AG20443 (cell line): ENCODE measurements around the gene EPAS1.

Experiments
- DNase-seq: peaks from one replicate; pipeline ENCODE4 v3.0.0; 2012; ENCODE audit warnings: low spot score, mixed read lengths

Gene EPAS1

DNA sequence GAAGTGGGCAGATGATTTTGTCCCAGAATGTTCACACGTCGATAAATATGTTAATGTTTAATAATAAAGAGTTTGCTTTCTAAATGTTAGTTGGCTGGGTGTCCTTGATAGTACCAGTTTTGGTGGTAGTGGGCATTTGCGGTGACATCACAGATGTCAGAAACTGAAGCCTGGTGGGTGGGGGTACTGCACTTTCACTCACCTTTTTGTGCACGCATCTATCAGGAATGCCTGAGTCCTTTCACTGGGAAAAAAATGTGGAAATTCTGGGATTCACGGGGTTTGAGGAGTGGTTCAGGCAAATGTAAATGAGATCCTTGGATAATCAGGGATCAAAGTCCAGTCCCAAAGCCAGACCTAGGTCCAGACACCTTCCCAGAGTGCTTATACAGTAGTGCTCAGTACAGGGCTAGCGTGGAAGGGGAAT is 3.2 kb downstream of the EPAS1 start:
- DNase-seq = no peak

DNA sequence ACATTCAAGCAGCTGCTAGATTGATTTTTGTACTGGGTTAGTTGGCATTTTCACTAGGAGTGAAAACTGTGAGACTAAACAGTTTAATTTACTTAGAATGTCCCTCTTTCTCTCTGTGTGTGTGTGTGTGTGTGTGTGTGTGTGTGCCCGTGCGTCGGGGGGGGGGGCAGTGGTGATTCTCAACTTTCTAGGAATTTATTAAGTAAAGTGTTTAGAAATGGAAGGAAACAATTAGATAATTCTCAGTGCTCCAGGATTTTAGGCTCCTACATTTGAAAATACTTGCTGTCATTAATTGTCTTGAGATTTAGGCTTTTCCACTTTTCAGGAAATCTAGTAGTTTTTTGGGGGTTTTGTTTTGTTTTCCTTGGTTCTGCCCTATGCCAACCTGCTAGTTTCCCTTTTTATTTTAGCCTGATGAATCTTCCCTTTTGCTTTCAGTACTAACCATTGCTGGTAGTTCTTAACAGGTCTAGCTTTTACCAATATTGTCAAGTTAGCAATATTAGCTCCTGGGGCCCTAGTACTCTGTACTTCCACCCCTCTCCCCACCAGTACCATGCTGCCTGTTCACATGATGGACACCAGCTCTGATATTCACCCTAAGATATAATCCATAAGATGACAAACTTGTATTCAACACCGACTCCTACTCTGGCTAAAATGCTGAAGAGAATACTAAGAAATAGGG is 4.9 kb downstream of the EPAS1 start:
- DNase-seq = no peak

DNA sequence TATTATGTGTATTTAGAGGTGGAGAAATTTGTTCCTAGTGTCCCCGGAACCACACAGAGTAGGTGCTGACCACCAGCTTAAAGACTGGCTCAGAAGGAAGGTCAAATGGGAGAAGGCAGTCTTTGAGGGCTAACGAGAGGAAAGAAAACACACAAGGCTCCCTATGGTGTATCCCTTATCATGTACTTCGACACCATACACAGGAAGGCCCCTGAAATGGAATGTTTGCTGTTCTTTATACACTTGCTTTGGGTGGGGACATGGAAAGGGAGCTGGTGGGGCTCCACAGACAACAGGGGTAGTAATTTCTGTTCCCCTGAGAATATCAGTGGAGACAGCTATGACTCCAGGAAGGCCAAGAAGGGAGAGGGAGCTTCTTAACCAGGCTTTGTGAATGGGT is 6.0 kb downstream of the EPAS1 start:
- DNase-seq = no peak

DNA sequence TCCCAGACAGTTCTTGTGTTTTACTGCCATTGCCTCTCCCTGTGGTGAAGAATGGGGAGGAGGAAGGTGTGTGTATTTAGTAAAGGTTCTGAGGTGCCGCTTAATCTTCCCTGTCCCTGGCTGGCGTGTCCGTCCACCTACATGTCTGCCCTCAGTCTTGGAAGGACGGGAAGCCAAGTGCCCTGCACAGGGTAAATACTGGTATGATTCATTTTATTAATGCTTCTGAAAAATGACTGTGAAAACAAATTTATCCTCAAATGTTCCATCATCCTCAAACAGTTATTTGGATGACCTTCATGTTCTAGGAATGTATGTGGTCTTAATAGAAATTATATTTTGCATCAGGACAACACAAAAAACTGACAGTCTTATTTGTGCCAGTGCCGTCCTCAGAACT is 6.6 kb downstream of the EPAS1 start:
- no peak for DNase-seq

DNA sequence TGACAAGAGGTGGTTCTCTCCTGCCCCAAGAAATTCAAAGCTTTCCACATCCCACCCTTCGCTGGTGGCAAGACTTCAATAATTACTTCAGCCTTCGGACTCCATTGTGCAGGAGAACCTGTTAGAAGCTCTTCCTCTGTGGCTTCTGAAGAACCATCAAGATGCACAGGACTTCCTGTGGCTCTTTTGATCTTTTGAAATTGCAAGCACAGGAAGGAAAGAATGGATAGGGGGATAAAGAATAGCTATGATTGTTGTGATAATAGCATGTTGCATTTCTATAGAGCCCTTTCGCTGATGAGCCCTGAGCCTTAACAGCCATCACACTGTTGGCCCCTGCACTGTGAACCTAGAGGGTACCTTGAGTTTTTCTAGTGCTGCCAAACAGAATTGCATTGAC is 7.4 kb downstream of the EPAS1 start:
- DNase-seq = no peak

DNA sequence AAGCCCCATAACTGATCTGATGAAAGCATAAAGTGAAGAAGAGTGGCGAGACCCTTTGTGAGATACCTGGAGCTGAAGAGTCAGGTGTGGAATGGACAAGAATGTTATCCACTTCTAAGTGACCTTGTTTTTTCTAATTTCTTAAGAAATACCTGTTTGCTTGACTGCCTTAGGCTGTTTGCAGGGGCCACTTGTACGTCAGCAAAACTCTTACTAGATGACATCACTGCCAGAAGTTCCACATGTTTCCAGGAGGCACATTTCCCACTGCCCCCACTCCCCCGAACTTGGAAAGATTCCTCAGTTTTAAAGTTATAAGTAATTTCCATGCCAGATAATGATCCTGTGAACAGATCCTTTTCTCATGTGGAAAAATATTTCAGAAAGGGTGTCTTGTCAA is 8.0 kb downstream of the EPAS1 start:
- no peak for DNase-seq

DNA sequence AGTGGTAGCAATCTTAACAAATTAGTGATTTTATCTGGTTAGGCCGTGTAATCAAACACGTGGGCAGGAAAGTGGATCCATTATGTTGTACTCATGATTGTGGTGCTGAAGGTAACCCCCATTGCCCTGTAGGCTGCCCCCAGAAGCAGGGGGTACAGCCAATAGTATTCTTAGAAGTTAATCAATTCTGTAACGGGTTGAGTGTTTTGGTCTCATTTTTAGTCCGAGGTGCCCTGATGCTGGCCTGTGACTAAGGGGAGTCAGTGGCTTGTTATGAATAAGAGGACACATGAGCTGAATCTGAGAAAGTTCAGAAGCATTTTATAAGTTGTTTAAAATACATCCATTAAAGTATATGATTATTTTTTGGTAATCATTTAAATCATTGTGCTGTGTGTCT is 8.6 kb downstream of the EPAS1 start:
- no peak for DNase-seq

DNA sequence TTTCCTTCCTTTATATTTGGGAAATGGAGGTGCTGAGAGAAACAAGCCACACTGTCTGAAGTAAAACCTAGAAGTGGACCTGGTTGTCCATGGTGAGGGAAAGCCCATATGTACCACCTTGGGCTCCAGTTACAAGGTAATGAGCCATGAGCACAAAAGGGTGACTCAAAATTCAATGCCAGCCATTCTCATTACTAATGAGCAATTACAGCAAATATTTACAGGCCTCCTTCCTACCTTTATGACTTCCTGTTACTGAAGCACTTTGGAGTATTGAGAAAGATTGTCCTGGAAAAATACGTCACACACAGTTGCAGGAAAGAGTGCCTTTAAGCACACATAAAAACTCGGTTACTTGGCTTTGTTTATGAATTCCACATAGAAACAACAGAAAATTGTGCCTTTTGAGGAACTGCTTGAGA is 9.1 kb downstream of the EPAS1 start:
- no peak for DNase-seq

DNA sequence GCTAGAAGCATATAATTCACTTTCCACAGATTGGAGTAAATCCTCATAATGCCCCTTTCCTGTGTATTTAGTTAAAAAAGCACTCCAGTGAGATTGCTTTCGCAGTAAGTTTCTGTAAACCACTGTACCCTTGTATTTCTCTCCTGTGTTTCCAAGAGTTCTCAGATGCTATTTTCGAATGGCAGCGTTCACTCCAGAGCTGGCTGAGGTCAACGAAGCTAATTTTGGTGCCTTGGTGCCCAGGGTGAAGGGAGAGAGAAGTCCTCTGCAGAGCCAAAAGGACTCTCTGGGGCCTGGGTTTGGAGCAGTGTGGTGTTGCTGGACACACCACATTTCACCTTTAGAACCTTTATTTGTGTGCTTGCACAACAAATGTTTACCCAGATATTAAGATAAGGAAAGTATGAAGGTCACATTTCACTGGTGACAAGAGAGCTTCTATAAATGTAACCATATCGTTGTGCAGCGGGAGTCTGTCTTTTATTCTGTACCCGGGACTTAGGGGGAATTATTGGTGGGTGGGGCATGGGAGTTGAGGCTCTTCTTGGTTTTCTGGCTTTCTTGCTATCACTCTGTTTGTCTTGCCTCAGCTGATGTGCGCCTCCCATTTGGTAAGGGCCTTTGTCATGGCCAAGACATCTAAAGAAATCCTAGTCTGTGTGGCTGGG is 9.9 kb downstream of the EPAS1 start:
- no peak for DNase-seq

DNA sequence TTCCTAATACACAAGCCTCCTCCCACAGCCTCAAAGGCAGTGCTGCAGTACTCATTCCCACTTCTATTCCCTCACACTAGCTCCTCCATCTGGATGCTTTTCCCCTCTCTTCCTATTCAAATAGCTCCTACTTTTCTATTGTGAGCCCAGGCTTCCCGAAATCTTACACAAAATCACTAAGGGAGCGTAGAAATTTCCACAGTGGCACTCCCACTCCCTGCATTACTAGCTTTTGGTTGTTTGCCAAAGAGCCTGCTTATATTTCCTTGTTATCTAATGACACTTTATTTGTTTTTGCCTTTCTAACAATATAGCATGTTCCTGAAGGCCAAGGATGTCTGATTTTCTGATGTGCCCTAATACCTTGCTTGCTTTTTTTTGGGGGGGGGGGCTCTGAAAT is 10.9 kb downstream of the EPAS1 start:
- no peak for DNase-seq

DNA sequence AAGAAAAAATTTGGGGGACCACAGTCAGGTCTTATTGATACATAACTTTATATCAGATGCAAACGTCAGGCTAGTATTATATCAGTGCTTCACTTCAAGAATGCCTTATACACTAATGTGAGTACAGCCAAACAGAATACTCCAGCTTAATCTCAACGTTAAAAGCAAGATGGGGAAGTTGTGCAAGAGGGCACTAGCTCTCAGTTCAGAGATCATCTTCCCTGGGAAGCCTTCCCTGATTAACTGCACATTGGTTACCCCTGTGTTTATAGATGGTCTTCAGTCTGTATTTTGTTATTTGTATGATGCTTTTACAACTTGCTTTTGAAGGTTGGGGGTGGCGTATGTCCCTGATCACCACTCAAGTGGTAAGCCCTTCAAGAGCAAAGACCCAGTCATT is 11.4 kb downstream of the EPAS1 start:
- no peak for DNase-seq

DNA sequence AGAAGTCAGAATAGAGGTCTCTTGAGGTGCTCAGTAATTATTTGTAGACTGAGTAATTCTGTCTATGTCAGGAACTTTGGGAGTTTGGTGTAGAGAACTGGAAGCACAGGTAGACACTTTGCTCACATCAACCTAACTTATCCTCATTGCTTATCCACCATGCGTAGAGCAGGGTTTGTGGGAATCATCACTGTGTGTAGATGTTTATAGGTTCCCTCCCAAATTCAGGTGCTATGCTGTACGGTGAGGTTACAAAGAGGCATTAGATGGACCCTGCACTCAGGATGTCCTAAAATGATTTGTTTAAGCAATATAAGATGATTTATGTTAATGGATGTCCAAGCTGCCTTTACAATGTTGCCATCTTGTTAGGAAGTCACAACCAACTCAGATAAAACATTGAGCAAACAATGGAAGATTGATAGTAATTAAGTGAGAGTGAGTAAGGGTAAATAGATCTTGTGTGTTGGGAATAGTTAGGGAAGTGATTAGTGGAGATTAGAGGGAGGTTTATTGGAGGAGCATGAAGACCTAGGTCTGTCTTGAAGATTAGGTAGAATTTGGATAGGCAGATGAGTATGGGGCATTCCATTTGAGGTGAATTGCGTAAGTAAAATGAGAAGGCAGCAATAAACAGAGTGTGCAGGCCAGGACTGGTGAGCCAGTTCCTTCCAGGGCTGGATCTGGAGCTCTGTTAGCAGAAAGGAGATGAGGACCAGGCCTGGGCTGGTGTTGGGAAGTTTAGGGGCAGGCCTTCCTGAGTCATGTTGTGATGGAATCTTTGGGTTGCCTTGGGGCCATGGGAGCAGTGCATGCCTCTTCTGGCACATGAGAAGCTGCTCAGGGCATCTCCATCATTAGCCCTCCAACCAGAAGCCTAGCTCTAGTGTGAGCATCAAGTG is 12.1 kb downstream of the EPAS1 start:
- DNase-seq = peak; percentile 57

DNA sequence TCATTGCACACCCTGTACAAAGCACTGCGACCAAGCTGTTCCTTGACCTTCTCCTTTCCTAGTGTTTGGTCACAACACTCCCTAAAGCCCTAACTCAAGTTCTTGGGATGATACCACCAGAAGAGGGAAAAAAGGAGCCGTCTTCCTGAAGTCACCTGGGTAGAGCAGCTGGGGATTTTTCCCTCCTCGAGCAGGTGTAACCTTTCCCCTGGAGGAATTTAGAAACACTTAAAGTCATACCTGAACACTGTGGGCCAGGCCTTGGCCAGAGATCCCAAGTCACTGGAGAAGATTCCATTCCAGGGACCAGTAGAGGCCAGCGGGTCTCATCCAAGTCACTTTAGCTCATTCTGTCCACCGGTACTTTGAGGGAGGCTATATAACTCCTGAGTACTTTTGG is 13.2 kb downstream of the EPAS1 start:
- DNase-seq = no peak

DNA sequence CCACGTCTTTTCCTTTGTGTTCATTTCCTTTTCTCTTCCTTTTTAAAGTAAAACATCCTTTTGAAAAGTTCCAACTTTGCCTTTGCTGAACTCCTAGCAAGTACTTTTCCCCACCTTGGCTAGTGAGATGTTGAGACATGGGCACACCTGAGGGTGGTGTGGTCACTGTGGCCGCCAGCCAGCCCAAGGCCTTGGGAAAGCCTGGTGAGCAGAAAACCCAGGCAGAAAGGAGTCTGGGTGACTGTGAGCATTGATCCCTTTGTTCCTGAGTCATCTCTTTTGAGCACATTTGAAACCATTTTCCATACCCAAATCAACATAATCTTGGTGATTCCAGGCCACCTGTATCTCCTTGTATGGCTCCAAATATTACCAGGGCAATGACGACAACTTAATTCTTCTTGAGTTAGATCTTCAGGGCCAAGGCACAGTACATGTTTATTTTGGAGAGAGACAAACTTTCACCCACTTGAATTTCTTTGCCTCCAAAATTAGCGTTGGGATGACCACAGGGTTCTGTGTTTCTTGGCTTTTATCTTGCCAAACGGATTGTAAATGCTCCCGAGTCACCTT is 14.5 kb downstream of the EPAS1 start:
- no peak for DNase-seq

DNA sequence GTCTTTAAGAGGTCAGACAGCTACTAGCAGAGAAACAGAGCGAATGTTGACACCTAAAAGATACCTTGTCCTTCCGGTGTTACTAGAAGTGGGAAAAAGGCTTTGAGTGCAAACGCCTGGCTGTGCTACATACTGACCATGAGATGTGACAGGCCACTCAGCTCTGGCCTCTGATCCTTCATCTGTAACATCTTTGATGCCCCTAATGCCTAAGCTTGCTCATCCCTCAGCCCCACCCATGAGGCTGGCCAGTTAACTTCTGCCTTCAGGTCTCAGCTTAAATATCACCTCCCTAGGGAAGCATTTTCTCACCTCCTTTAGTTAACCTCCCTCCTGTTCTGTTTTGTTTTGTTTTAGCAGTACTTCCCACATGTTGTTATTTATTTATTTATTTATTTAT is 15.9 kb downstream of the EPAS1 start:
- DNase-seq = no peak

DNA sequence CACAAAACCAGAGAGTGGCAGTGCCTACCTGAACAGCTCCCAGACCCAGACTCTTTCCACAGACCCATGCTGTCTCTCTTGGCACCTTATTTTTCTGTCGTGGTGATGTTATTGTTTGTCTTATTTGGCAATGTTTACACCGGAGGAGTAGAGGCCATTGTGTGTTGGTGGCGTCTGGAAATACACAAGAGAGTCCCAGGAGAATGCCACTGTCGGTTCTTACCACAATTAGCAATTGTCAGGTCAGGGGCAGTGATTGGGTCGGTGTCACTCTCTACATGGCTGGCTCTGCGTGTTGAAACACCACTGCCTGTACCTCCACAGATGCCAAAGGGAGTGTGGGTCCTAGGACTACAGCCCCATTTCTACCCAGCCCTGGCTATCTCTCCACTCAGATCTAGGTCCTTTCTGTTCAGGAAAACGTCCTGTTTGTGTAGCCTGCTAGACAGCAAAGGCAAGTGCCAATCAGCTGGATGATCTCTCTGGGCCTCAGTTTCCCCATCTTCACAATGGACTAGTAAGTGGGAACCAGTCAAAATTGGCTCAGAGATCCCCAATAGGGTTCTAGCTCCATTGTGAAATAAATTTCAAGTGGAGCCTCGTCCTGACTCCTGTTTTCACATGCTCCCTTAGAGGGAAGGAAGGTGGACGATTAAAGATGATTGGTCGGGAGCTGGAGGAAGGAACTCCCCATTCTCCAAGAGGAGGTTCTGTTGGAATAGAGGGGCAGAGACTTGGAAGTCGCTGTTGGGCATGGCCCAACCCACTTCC is 17.0 kb downstream of the EPAS1 start:
- DNase-seq = no peak

DNA sequence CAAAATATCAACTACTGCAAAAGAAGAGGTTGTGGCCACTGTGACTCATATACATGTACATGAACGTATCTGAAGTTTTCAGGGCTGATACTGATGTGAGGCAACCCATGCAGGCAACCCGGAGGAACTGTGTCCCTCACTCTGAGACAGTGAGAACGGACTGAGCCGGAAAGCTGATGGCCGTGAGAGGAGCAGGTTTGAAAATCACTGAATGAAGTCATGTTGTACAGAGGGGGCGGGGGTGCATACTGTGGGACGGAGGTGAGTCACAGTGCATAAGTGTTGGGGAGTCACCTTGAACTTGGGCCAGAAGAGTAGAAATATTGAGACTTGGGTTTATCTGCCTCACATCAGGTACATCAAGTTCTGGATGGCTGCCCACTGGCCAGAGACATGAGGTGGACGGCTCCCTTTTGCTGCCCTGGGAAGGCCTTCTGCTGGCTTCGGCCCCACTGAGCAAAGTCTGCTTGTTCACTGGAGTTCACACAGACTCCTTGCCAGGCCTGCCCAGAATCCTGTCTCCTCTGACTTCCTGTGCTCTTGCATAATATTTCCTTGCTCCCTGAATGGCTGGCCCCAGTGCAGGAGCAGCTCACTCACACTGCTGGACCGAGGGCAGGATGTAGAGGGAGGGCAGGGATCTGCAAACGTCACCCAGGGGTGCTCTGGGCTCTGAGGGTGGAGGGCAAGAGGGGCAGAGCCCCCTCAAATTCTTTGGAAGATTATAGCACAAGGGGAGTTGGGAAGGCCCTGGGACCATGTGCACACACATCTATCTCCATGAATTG is 18.1 kb downstream of the EPAS1 start:
- DNase-seq = peak; percentile 91

DNA sequence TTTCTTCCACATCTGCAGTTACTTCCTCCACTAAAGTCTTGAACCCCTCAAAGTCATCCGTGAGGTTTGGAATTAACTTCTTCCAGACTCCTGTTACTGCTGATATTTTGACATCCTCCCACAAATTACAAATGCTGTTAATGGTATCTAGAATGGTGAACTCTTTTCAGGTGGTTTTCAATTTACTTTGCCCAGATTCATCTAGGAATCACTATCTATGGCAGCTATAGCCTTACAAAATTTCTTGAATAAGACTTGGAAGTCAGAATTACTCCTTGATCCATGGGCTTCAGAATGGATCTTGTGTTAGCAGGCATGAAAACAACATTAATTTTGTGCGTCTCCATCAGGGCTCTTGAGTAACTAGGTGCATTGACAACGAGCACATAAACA is 19.9 kb downstream of the EPAS1 start:
- DNase-seq = no peak

DNA sequence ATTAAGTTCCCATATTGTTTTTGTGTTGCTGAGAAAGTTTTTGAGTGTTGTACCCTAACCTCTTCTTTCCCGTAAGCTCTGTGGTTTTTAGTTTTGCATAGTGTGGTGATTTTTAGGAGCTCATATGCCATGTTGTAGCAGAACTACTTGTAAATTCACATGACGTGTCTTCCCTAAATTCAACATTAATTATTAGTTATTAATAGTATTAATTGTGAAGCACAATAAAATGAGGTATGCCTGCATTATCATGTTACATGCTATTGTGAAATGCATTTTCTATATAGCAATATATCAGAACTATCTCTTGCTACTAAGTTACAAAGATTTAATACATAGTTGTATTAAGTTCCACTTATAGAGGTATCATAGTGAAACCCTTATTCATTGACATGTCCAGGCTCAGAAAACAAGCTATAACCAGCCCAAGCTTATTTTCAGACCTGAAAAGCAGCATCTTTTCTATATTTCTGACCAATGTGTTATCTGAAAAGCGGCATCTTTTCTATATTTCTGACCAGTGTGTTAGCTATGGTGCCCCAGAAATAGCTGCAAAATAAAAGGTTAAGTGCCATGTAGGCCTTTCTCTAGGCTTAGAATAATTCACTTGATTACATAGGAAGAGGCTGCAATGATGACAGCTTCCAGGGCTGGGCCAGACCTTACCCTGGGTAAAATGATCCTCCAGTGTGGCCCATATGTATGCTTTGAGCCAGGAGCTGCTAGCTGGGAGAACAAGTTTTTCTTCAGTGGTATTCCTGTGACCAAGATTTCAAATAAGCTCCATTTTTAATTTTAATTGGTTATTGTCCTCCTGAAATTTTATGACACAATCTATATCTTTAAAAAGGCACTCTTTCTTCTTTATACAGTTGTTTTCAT is 21.6 kb downstream of the EPAS1 start:
- DNase-seq = no peak

DNA sequence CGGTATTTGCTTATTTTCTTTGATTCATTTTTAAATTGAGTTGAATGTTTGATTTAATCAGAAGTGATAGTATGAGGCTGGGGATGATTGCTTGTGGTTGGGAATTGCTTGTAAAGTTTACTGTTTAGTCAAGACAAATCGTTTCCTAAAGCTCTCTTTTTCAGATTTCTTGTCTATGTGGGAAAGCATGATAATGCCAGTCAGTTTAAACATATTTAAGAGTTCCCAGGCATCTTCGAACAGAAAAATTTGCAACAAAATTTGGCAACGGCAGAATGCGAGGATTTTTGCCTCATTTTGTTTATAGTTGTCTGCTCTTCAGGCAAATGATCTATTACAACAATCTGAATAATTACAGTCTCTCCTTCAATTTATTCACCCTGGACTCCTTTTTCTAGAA is 22.5 kb downstream of the EPAS1 start:
- no peak for DNase-seq
